ENCODE results near the gene MDM2.
"Not testable (repeated sequence)": the region's sequence is repeated elsewhere in the genome, so short reads cannot be mapped to it uniquely, and the experiment has no call there.

MDM2 gene

DNA sequence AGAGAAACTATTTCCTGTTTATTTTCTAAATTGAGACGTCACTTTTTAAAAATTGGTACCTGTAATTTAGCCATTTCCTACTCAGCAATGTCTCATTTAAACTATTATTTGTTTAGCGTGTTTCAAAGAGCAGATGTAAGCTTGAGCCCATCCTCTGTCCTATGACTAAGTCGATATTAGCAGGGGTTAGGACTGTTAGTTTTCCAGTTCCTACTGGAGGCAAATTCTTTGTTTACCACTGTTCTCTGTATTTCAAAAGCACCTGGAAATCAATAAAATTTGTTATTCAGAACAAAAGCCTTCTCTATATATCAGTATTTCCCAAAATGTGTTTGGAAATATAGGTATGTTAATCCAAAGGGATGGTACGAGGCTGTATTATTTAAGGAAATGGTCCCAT lies 42.4 kb downstream of the MDM2 start:
- FAIRE-seq (no peak), DNase-seq (ENCODE audit: insufficient read length, low spot score) (no peak)
- no peak for TF ChIP-seq POLR2A (IDR thresholded peaks at IDR 0.05; ENCODE audit: low read depth, low read length)

DNA sequence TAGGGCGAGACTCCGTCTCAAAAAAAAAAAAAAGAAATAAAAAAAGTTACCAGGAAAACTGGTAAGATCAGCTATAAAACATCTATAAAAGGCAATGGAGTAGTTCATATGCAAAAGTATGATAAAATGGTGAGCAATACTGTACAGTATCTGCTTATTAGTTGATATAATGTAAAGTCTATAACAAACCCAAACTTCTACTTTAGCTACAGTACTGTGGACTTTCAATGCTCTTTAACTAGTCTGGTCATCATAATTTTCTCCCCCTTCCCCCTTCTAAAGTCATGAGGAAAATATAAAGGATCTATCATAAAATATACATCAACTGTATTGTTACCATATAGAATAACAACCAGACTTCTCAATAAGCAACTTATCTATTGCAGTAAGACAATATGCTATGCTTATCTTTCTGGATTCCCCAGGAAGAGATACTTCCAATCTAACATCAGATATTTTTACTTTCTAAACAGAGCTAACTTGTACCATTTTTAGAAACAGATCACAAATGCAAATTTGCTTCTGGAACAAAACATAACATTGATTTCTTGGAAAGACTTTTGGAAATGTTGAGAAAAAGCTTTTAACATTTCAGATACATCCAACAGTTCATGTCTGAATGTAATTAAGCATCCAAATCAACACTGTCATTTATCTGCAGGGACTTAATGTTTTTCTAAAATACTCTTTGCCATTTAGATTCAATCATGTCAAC lies 43.8 kb downstream of the MDM2 start:
- no peak for TF ChIP-seq POLR2A (IDR thresholded peaks at IDR 0.05; ENCODE audit: low read depth, low read length)
- DNase-seq (ENCODE audit: insufficient read length, low spot score) (no peak), FAIRE-seq (no peak)

DNA sequence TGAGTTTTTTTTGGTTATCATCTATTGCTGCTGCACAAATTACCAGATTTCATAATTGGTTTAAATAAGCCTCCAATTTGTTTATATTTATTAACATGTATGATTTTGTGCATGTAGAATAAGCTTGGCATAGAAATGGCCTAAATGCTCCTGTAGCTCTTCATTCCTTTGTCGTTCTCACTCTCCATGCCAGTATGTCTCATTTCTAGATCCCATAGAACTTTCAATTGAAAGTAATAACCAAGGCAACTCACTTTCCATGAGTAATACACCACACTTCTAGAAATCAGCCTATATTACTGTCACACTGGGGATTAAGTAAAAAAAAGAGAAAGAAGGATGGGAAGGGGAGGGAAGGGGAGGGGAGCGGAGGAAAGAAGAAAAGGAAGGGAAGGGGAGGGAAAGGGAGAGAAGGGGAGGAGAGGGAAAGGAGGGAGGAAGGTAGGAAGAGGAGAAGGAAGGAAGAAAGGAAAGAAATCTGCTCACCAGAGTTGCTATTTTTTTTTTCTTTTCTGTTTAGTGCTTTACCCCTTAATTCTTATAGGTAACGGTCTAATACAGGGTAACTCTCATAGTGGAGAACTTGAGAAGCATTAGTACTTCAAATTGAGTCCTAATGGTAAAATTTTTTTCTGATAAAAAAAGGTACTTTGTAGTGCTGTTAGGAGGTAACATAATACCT lies 45.6 kb downstream of the MDM2 start:
- TF ChIP-seq POLR2A (IDR thresholded peaks at IDR 0.05; ENCODE audit: low read depth, low read length) = no peak
- no peak for DNase-seq (ENCODE audit: insufficient read length, low spot score)
- no peak for FAIRE-seq

DNA sequence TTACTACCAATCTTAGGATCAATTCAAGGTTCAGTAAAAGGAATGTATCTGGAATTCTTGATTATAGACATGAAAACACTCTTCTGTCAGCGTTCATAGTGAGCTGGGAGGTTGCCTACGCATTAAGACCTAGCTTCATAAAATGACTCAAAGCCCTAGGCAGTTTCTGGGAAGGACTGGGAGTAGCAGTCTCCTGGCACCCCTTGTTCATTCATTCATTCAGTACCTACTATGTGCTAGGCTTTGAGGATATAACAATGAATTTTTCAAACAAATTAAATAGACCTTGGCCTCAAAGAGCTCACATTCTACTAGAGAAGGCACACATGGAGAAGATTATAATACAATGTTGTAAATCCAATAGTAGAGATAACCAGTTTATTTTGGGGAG lies 46.1 kb downstream of the MDM2 start:
- TF ChIP-seq POLR2A (IDR thresholded peaks at IDR 0.05; ENCODE audit: low read depth, low read length) = no peak
- FAIRE-seq = no peak
- no peak for DNase-seq (ENCODE audit: insufficient read length, low spot score)

DNA sequence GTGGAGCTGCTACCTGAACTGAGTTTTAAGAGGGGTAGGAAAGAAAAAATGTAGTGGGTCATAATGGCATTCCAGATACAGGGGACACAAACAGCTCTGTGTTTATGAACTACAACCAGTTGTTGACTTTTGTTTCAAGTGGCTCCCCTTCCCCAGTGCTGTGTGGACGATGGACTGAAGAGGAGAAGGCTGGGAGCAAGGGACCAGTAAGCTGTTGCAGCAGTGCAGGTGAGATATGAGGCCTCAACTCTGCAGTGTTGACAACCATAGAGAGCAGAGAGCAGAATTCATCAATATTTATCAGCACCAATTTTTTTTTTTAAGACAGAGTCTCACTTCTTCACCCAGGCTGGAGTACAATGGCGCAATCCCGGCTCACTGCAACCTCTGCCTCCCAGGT lies 46.6 kb downstream of the MDM2 start:
- TF ChIP-seq POLR2A (IDR thresholded peaks at IDR 0.05; ENCODE audit: low read depth, low read length) = no peak
- no peak for DNase-seq (ENCODE audit: insufficient read length, low spot score)
- FAIRE-seq = no peak

DNA sequence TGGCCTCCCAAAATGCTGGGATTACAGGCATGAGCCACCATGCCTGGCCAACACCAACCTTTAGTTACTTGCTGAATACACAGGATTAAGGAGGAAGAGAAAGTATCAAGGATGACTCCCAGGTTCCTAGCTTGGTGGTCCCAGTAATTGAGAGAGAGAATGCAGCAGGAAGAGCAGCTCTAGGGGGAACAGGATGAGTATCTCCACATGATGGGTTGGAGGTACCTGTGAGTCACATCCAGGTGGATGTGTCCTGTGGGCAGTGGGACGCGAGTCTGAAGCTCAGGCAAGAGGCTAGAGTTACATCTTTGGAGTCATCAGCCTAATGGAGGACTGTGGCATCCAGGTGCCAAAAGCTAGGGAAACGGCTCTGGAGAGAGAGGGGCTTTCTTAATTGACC lies 47.1 kb downstream of the MDM2 start:
- FAIRE-seq (no peak), DNase-seq (ENCODE audit: insufficient read length, low spot score) (no peak)
- TF ChIP-seq POLR2A (IDR thresholded peaks at IDR 0.05; ENCODE audit: low read depth, low read length) = no peak

DNA sequence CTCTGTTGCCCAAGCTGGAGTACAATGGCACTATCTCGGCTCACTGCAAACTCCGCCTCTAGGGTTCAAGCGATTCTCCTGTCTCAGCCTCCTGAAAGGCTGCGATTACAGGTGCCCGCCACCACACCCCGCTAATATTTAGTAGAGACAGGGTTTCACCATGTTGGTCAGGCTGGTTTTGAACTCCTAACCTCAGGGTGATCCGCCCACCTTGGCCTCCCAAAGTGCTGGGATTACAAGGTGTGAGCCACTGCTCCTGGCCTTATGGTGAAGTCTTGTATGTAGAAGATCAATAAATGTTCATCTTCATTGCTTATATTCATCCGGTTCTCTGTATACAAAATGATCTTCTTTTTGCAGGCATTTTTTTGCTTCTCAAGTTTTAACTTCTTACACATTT lies 47.8 kb downstream of the MDM2 start:
- no peak for FAIRE-seq
- no peak for DNase-seq (ENCODE audit: insufficient read length, low spot score)
- TF ChIP-seq POLR2A (IDR thresholded peaks at IDR 0.05; ENCODE audit: low read depth, low read length) = no peak

DNA sequence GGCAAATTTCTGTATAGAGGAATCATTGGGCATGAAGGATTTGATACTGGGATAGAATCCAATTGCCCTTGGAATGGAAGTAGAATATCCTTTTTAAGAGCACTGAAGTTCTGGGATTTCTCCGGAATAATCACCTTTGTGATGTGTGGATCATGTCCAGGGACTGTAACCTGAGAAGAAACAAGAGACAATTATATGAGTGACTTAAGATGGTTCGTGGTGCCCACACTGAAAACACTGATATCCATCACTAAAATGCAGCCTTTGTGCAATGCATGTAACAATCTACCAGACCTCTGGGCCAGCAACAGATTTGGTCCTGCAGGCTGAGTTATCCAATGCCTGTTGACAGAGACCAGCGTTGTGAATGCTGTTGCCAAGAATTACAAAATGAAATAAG lies 48.5 kb downstream of the MDM2 start:
- no peak for TF ChIP-seq POLR2A (IDR thresholded peaks at IDR 0.05; ENCODE audit: low read depth, low read length)
- no peak for DNase-seq (ENCODE audit: insufficient read length, low spot score)
- FAIRE-seq = no peak

DNA sequence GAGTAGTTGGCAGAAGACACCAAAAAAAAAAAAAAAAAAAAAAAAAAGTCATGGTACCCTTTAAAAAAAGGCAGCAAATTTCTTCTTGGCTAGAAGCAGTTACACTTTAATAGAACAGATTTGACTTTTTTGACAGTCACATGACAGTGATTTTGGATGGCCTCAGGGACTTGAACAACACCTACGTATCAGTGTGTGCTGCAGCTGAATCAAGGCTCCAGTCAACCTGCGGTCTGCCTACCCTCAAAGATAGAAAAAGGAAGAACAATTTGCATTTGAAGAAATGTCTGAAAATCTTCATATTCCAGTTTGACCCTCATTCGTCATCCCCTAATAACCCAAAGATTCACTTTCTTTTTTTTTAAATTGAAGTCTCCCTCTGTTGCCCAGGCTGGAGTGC lies 53.9 kb downstream of the MDM2 start:
- FAIRE-seq (no peak), DNase-seq (ENCODE audit: insufficient read length, low spot score) (no peak)
- no peak for TF ChIP-seq POLR2A (IDR thresholded peaks at IDR 0.05; ENCODE audit: low read depth, low read length)

DNA sequence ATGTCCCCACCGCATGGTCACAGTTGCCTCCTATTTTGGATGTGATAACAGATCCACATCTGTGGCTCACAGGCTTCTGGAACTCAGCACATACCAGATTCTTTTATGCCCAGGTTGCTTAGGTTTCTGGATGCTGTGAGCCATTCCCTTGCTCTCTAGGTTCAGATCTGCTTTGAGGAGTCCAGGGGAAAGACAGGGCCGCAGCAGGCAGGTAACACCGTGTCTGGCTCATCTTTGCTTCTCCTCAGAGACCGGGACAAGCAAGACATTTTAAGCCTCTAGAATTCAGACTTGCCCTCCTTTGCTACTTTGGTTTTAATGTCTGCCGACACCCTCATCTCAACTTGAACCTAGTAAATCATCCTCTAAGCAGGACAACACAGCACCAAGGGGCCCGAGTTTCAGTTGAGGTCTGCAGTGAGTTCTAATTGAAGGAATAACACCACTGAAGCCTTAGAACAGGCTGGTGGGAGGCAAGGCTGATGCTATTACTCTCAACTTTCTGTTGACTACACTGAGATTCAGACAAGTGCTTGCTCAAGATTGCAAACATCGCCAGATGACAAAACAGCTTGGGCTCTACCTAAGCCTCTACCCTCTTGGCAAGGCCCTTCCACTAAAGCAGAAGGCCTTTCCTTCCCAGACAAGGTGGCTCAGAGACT lies 55.3 kb downstream of the MDM2 start:
- DNase-seq (ENCODE audit: insufficient read length, low spot score) = no peak
- no peak for TF ChIP-seq POLR2A (IDR thresholded peaks at IDR 0.05; ENCODE audit: low read depth, low read length)

DNA sequence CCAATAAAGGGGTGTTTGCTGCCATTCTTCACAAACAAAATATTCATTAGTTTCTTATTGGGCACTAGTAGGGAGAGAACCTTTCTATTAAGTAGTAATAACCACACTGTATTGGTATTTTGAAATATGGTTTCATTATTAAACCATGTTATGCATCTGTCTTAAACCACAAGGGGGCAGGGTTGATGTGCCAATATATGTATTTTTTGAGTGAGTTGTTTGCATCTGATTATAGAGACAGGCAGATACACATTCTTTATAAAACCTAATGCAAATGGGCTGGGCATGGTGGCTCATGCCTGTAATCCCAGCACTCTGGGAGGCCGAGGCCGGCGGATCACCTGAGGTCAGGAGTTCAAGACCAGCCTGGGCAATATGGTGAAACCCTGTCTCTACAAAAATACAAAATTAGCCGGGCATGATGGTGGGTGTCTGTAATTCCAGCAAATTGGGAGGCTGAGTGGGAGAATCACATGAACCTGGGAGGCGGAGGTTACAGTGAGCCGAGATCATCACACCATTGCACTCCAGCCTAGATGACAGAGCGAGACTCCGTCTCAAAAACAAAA lies 56.0 kb downstream of the MDM2 start:
- FAIRE-seq = not testable (repeated sequence)
- DNase-seq (ENCODE audit: insufficient read length, low spot score) = peak; percentile 10

More for the DNA sequence above, 55.3 kb downstream of the MDM2 start:
- FAIRE-seq = no peak

DNA sequence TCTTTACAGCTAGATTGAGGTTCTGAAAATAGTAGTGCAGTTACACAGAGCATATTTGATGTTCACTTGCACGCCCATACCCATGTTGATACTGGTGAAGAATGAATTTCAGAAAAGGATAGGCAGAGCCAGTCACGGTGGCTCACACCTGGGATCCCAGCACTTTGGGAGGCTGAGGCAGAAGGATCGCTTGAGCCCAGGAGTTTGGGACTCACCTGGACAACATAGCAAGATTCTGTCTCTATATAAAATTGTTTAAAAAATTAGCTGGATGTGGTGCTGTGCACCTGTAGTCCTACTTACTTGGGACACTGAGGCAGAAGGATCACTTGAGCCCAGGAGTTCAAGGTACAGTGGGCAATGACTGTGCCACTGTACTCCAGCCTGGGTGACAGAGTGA lies 56.6 kb downstream of the MDM2 start:
- TF ChIP-seq POLR2A (IDR thresholded peaks at IDR 0.05; ENCODE audit: low read depth, low read length) = no peak
- FAIRE-seq (no peak), DNase-seq (ENCODE audit: insufficient read length, low spot score) (no peak)

DNA sequence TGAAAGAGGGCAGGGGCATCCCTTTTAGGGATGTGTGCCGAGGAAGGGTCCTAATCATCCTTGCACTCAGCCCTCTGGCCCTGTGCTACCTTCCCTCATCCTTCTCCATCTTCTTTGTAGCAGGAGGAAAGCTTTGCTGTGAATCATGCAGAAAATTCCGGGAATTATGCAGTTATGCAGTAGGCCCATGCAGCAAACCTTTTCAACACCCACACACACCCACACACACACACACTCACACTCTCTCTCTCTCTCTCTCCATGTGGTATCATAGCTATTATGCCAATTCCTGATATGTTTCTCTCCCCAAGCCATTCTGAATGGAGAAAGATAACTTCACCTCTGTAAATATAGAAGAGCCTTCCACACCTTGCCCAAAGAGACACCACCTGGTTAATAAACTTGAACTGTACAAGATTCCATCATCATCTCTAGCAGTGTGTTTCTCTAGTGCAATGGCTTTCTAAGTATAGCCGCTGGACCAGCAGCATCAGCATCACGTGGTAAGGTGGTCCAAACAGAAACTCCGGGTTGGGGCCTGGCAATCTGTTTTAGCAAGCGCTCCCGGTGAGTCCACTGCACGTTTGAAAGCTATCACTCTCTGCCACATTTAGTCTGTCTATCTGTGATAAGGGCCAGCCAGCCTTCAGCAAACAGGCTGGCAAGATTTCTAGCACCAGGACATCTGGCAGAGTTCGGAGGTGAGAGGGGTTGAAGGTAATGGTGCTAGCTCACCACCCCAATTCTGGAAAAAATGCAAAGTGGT lies 57.6 kb downstream of the MDM2 start:
- DNase-seq (ENCODE audit: insufficient read length, low spot score) (no peak), FAIRE-seq (no peak)
- TF ChIP-seq POLR2A (IDR thresholded peaks at IDR 0.05; ENCODE audit: low read depth, low read length) = no peak

DNA sequence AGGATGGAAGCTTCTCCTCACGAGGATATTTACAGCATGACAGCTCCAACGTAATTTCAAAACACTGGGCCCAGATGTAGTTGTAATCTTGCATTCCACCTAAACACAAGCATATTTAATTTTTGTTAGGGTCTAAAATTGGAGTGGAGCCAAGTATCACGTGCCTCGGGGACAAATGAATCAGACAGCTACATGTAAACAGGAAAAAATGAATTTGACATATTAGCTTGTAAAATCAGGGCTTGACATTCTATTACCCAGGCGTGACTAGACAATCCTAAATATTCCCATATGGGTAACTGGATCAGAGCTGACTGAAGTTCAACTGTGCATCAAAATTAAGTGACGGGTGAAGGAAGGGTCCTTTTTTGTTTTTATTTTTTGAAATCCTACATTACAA lies 59.0 kb downstream of the MDM2 start:
- no peak for FAIRE-seq
- DNase-seq (ENCODE audit: insufficient read length, low spot score) = no peak
- no peak for TF ChIP-seq POLR2A (IDR thresholded peaks at IDR 0.05; ENCODE audit: low read depth, low read length)
